NCI-H226 (cell line): Measurements from ENCODE around the gene STK32C.

ENCODE experiments used
- DNase-seq: peaks from one replicate; pipeline ENCODE4 v3.0.0-alpha.2; 2015

The STK32C gene

DNA sequence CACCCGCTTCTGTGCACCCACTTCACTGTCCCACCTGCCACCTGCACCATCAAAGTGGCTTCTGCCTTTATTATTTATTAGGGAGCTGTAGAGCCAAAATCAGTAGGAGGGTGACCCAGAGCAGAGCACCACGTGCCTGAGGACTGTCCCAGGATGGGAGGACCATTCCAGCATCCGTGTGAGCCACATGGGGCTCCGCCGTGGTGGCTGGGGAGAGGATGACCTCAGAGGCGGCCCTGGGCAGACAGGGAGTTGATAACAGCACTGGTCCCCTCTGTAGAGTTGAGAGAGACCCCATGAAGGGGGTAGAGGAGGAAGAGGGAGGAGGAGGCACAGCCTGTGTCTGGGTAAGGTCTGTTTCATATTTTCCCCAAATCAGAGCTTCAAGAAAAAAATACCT is 129.7 kb downstream of the STK32C start:
- DNase-seq, result no peak

DNA sequence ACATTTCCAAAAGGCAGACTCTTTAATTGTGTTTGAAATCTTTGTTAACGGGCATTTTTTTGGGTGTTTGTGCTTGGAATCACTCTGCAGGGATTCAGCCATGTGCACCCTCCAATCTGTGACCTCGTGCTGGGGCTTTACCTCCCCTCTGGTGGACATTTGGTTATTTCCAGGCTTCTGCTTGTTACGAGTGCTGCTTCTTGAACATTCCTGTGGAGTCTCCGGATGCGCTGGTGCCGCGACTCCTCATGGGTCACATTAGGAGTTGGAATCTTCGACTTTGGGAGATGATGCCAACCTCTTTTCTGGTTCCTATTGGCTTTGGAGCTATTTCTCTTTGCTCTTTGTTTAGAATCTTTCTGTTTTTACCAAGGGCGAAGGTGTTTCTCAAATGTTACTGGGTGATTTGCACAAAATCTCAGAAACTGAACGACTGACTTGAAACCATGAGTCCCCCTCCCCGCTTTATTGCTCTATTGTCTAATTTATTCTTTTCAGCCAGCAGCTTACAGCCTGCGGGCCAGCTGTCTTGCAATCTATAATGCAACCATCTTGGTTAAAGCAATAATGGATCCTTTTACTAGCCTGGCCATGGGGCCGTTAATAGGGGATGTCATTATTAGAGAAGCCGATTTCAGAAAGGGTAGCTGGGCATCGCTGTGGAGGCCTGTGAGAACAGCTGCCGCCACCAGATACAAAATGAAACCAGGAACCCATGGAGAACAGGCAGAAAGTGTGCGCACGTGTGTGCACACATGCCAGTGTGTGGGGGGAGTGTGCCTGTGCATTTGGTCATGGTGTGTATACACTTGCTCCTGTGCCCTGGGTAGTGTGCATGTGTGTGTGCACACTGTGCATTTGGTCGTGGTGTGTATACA is 130.9 kb downstream of the STK32C start:
- no peak for DNase-seq

DNA sequence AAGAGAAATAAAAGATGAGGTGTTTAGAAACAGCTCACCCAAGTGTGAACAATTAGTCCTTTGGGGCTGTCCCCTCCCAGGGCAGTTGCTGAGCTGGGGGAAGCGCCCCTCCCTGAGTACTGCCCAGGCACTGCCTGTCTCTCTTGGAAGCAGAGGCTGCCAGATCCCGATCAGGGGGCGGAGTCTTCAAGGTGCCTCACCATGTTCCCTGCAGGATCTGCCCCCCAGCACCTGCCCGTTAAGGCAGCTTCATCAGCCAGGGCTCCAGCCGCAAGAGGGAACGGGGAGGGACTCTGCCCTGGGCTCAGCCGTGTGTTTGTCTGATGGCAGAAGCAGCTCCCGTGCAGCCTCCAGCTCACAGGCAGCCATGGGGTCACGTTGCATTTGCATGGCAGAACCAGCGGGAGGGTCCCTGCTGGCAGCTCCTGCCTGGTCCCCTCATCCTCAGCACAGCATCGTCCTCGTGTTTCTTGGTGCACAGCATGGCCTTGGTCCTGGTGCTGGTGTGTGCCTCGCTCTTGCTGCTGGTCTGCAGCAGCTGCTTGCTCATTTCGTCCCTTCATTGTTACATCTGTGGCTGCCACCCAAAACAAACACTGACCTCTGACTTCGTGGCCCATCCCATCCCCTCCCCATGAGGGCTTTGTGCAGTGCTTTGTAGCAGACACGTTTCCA is 131.7 kb downstream of the STK32C start:
- DNase-seq, result no peak

DNA sequence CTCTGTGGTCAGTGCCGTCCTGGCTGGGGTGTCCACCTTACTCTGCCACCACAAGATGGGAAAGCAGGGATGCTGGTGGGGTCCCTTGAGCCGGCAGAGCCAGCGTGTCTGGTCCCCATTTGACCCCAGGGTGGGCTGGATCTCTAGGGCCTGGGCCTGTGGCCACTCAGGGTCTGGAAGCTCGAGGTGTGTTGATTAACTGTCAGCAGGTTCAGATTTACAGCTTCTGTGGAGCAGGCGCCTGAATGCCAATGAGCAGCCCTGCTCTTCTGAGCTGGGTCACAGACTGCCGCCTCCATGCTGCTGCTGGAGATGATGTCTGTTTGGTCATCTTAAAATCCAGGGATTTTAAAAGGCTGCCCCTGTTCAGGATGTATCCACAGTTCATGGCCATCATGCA is 132.3 kb downstream of the STK32C start:
- DNase-seq, result no peak

DNA sequence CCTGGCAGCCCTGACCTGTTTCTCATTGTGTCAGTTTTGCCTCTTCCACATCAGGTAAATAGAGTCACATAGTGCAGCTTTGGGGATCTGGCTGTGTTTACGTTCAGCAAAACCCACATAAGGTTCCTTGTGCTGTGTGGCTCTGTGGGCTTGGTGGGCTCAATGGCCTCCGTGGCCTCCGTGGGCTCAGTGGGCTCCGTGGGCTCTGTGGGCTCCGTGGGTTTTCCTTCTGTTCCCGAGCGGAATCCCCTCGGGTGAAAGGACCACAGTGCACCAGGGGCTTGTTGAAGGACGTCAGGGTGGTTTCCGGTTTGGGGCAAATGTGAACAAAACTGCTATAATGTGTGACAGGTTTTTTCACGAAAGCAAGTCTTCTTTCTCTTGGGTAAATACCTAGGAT is 133.5 kb downstream of the STK32C start:
- DNase-seq, result no peak

DNA sequence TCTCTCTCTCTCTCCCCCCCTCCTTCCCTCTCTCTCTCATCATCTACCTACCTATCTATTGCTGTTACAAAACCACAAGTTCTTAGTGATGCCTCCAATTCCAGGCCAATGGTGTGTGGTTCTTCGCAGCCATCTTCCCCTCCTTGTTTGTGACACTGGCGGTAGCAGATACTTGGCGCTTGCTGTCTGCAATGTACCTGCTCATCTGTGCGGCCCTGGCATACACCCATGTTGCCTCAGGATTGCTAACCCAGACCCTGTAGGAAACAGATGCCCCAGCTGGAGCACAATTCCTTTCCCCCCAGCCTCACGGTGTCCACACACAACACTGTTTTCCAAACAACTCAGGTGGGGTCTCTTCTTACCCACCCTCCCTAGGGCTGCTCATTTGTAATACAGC is 134.6 kb downstream of the STK32C start:
- DNase-seq, result no peak

DNA sequence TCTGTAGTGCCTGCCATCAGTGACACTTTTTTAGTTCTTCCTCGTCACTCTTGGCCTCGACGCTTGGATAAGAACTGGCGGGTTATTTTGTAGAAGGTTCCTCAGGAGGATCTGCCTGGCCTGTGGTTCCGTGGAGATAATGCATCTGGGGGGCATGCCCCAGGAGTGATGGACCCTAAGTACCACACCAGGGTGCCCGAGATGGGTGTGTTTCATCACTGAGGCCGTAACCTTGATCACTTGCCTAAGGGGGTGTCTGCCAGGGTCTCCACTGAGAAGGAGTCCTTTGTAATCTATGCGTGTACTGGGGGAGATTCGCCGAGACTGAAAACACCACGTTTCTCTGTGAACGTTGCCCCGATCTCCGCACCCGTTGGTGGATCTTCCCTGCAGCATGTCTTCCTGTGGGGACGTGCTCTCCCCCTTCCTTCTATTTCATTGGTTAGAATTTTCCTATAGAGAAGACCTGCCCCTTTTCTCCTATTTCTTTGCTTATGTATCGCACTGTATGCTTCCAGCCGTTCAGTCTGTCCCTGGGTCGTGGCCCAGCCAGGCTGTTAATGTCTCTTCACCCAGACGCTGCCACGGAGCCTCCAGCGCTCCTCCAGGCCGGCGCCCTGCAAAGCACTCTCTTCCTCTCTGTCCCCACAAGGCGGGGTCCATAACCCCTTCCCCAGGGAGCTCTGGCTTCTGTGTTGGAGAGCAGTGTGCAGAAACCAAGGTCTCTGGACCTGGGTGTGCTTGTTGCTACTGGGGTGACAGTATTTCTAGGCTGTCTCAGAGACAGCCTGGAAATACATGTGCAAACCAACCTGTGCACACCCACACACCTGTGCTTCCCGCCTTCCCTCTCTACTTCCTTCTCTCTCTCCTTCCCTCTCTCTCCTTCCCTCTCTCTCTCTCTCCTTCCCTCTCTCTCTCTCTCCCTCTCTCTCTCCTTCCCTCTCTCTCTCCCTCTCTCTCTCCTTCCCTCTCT is 135.4 kb downstream of the STK32C start:
- no peak for DNase-seq

DNA sequence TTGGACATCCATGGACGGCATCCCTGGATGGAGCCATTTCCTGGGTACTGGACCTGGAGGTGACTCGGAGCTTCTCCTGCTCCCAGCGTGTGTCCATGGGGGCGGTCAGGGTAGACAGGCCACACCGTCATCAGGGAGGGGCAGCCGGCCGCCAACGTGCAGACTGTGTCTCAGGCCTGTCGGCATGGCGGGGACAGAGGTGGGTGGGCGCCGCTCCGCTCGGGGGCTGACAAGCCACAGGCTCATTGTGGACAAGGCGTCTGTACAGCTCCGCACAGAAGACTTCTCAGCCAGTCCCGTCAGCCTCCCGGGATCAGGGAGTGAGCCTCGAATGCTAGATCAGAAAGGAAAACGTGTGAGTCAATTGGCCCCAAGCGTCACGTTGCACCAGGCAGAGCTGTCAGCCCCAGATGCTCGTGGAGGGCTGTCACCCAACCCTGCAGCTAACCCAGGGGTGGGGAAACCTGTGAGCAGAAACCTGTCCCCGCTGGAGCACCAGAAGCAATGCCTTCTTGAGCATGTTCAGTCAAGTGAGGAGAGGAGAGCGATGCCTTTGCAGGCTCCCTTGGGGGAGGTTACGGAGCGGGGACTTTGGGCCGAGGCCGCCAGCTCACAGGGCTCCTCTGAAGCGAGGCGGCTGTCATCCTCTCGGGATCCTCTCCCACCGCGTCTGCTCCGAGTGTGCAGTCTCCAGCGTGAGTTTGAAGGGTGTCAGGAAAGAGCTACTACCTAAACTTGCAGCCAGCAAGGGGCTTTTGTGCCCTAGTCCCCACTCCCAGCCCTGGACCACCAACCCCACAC is 137.0 kb downstream of the STK32C start:
- no peak for DNase-seq

DNA sequence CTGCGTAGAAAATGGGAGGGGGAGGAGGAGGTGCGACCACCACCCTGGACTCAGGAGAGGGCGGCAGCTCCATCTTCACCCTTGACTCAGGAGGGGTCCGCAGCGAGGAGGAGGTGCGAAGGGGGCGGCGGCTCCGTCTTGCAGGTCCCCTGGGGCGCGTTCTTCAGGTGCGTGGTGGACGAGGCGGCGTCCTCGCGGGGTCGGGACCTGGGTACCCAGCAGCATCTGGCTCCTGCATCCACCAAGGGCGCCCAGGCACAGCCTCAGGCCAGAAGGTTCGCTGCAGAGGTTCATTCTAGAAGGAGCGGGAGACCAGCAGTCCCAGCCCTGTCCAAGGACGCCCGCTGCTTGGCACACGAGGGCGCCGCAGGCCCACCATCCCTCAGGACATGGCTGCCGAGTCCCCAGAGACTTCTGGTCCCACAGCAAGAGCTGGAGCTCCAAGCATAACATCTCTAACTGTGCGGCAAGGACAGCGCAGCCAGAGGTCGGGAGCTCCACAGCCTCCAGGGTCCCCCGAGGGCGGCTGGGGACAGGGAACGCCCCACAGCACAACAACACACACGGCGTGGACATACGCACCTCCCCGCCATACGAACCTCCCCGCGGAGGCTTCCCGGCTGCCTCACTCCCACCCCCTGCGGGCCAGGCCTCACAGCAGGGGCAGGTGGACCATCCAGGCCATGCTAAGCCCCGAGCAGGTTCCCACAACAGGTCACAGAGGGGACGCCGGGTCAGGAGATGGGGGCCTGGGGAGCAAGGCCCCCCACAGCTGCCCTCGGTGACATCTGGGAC is 137.8 kb downstream of the STK32C start:
- DNase-seq, result no peak

DNA sequence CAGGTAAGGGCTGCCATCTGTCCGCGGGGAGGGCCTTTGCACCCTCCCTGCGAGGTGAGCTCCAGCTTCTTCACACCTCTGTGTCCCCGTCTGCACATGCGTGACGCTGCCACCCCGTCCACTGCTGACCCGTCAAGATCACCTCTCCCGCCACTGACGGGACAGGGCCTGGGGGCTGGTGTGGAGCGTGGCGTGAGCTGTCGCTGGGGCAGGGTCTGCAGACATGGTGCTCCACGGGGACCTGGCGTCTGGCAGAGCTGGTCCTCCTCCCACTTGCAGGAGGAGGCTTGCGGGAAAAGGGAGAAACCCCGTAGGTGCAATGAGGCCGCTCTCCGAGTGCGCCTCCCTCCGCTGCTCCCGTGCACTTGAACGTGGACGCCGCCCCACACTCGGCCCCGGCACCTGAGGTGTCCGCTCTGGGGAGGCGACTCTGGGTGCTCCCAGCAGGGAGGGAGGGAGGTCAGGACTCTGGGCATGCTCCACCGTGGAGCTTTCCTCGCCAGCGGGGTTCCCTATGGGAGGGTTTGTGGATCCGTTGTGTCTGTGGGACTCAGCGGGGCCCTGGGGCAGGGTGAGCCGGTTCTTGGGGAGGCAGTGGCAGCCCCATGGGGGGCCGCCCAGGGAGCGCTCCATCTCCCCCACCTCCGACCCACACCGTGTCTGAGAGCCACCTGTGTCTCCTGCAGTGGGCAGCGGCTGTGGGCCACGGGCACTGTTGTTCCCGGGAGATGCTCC is 138.6 kb downstream of the STK32C start:
- DNase-seq, result no peak

DNA sequence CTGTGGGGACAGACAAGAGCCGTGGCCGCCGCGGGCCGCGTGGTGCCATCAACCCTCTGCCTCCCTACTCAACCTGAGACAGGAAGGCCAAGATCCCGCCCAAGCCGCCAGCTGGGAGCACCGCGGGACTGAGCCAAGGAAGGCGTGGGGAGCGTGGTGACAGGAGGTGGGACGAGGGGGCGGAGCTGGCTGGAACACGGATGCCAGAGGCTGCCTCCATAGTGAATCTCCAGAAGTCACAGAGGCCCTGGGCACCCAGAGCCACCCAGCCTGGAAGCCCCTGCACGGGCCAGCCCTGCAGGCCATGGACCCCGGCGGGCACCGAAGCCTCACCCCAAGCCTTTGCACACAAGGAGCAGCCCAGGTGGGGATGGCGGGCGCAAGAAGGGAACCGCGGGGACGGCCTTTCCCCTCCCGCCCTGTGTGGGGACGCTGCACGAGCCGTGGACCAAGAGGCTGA is 139.1 kb downstream of the STK32C start:
- no peak for DNase-seq

DNA sequence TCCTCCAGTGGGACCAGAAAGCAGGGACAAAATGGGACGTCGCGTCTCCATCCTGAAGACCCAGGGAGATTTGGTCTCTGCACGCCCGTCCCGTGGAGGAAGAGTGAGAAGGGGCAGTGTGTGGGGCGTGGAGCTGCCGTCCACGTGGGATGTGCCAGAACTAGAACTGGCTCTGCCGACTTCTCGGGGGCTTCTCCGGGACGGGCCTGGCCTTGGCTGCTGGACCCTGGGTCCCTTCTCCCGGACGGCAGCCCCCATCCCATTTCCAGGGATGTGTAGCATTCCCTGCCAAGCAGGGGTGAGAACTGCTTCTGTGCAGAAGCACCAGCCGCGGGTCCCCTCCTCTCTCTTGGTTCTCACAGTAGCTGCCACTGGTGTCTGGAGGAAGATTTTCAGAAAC is 139.8 kb downstream of the STK32C start:
- no peak for DNase-seq

DNA sequence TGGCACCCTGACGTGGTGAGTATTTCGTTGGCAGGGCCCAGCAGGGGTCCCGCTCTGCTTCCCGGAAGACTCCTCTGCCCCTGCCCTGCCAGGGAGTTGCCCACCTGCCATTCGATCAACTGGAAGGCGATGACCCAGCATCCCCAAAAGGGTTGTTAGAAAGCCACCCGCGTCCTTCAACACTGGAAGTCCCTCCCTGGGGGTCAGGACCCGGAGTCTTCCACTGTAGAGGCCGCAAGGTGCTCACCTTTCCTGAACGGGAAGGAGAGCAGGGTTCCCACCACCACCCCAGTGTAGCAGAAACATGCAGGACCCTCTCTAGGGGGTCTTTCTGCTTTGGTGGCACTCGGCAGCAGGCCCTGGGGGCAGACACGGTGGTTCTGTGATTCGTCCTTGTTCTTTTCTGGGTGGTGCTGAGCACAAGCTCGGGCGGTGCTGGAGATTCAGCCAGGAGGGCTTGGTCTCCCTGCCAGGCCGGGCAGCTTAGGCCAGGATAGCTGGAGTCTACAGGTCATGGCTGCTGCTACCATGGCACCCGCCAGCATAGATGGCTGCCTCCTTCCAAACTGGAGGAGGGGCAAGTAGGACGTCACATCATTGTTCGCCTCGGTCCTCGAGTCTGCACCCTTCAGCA is 140.6 kb downstream of the STK32C start:
- no peak for DNase-seq

DNA sequence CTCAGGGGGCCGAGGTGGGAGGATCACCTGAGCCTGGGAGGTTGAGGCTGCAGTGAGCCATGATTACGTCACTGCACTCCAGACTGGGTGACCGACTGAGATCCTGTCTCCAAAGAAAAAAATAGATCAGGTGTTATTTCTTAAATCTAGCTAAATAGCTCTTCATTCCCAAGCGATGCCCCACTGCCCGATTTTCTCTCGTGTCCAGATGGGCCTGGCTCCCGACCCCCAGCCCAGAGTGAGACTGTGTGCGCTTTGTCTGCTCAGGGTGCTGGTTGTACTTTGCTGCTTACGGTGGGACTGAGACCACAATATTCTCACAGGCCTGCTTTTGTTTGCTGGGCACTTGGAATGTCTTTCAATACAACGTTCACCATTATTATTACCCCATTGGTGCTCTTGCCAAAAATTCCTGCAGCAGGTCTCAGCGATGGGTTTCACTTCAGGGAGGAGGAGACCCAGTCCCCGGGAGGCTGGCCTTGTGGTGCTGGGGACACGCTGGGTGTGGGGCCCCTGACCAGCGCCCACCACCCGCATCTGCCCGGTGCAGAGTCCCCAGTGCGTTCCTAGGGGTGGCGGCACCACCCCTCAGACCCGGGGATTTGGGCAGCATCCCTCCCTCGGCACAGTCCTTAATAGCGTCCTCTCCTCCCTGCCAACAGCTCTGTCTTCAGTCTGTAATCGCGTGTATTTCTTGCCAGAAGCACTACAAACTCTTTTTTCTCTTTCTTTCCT is 141.4 kb downstream of the STK32C start:
- DNase-seq, result no peak

DNA sequence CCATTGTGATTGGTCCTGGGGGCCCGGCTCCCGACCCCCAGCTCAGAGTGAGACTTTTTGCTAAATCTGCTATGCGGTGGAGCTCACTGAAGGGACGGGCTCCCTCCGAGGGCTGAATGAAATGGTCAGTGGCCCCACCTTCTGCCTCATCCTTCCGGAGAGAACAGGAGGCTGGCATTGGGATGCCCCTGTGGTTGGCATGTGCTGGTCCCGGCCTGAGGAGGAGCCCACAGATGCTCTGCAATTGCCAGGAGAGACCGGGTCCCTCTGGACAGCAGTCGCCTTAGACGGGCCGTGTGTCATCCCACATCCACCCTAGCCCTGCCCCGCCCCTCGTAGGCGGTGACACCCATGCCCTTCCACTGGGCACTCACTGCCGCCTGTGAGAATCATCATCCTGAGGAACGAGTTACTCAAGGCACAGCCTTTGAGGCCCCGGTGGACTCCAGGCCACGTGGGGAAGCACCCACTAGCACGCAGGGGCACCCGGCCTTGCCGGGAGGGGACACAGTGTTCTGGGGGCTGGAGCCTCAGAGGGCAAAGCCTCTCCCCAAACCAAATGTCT is 142.3 kb downstream of the STK32C start:
- no peak for DNase-seq

DNA sequence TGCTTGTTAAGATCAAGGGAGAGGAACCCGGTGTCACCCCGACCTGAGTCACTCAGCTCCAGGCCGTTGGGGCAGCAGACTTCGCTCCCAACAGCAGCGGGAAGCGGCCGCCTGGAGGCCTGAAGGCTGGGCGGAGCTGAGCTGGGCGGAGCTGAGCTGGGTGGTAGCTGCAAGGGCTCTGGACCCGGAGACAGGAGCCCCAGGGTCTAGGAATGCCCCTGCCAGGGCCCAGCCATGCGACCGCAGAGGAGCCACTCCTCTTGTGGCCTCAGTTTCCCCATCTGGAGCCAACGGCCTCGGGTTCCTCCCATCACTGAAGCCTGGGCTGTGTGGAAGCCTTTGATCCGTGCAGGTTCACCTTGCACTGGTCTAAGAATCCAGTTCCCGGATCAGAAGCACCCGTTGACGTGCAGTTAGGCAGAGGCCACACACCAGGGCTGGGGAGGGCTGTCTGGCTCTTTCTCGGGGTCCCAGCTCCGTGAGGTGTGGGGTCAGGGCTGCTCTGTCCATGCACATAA is 142.9 kb downstream of the STK32C start:
- no peak for DNase-seq

DNA sequence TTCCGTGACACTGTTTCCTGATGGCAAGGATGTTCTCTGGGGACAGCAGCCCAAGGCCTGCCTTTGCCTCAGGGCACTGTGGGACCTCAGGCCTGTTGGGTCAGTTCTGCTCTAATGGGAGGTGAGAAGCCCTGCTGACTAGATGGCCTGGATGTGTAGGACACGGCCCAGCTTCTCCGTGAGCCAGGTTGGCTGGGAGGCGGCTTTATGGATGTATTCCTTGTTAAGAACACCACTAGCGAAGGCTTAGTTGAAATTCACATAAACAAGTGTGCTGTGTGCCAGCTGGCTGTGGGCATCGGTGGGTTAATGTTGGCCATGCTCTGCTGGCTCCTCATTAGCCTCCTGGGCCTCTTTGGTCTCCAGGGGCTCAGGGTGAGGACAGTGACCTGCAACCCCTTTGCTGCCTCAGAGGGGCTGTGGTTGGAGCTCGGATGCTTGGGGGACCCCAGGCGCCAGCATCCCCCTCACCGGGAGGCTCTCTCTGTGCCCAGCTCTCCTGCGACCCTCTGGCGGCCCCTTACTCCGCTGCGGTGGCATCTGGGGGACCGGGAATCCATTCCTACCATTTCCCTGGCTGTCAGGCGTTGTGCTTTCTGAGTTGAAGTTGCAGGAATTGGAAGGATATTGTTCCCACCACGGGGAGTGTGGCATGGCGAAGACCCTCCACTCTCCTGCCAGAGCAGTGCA is 143.8 kb downstream of the STK32C start:
- DNase-seq, result no peak

DNA sequence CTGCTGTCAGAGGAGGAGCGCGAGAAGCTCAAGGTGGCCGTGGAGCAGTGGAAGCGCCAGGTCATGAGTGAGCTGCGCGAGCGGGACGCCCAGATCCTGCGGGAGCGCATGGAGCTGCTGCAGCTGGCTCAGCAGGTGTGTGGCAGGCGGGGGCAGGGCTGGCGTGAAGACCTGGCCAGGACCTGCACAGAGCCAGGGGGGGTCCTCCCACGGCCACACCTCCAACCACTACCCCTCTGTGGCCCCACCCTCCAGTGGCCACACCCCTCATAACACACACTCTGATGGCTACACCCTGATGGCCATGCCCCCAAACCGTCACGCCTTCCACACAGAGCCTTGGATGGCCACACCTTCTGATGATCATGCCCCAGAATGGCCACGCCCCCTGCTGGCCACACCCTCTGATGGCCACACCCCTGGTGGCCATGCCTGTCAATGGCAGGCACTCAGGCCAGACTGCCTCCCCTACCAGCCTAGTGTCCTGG is 144.4 kb downstream of the STK32C start:
- no peak for DNase-seq
